Measurements from ENCODE around the gene PLEKHM1. TPM values are rescaled to one million over a fixed set of nuclear protein-coding genes. Genes with fewer than 3 reads are reported as not detected.
A peak's percentile ranks its signal among the peaks of the same experiment; 100 is the strongest.

PLEKHM1 gene
- polyA plus RNA-seq, 3 donors = 12.8 to 41.5 (median 15.0) TPM

GRCh38 chr17:45425984-45426413 is 64.5 kb downstream of the PLEKHM1 start:
- Mint-ChIP-seq H3K27ac (peak overlapping the region in 4 of 7 donors; percentile 18 to 63 (median 30)), H3K36me3 (peaks cover 46 to 64% of the 10 kb centered on the region in 2 donors), H3K27me3 (ENCODE audit: low read depth in 3 of 3) (peaks cover 0 to 1% (median 0%) of the 10 kb centered on the region in 3 donors), H3K4me1 (peaks cover 61% of the 10 kb centered on the region), H3K9me3 (no peaks in the 10 kb centered on the region), H3K4me3 (no peak overlapping the region)
- Histone ChIP-seq H3K4me1 (ENCODE audit: control insufficient read depth in 1 of 2, insufficient read depth in 2 of 2, low read length in 2 of 2) (peaks cover 58 to 67% of the 10 kb centered on the region in 2 donors), H4K20me1 (ENCODE audit: insufficient read depth, low read length) (peaks cover 85% of the 10 kb centered on the region), H3K27me3 (ENCODE audit: control insufficient read depth in 2 of 2, insufficient read depth in 2 of 2, low read length in 2 of 2) (no peaks in the 10 kb centered on the region), H3K79me2 (ENCODE audit: insufficient read depth, low read length) (peaks cover 76% of the 10 kb centered on the region), H2AFZ (ENCODE audit: insufficient read depth, low read depth, low read length, poor library complexity, severe bottlenecking) (no peak overlapping the region), H3K4me2 (replicated peaks; ENCODE audit: extremely low read depth, low read length, poor library complexity, severe bottlenecking) (peak overlapping the region; percentile 52), H3K36me3 (replicated peaks in 1 of 2; ENCODE audit: control insufficient read depth in 1 of 2, insufficient read depth in 2 of 2, low read length in 2 of 2) (peaks cover 10 to 38% of the 10 kb centered on the region in 2 donors), H3K9me3 (replicated peaks in 1 of 2; ENCODE audit: control insufficient read depth in 1 of 2, insufficient read depth in 1 of 2, low read length in 2 of 2) (no peaks in the 10 kb centered on the region), H3K4me3 (replicated peaks in 1 of 3; ENCODE audit: low read depth in 2 of 3, low read length in 3 of 3) (peak overlapping the region in 1 of 3 experiments; percentile 48), H3K27ac (ENCODE audit: low read depth in 1 of 2, low read length in 2 of 2) (peak overlapping the region; percentile 0 to 36), H3K9ac (ENCODE audit: insufficient read depth, low read length, poor library complexity, severe bottlenecking) (no peak overlapping the region)
- intact Hi-C loops (cut with micrococcal nuclease) = no loop called here
- TF ChIP-seq CTCF (IDR thresholded peaks at IDR 0.05) = peak; percentile 25
- DNase-seq = no peak
- 86% methylated on average over 3 of the region's 6 CpGs for WGBS (ENCODE audit: insufficient coverage)

GRCh38 chr17:45425125-45425983 is 65.2 kb downstream of the PLEKHM1 start:
- WGBS (ENCODE audit: insufficient coverage) = under 1% methylated on average over 13 of the region's 18 CpGs
- H3K4me3 ChIP-seq (replicated peaks in 1 of 3; ENCODE audit: low read depth in 2 of 3, low read length in 3 of 3) = peak overlapping the region in 1 of 3 experiments; percentile 48
- H2AFZ ChIP-seq (ENCODE audit: insufficient read depth, low read depth, low read length, poor library complexity, severe bottlenecking) = no peak overlapping the region
- H3K4me1 ChIP-seq (ENCODE audit: control insufficient read depth in 1 of 2, insufficient read depth in 2 of 2, low read length in 2 of 2) = peaks cover 52 to 61% of the 10 kb centered on the region in 2 donors
- DNase-seq = peak; percentile 36 to 45 (median 41)
- peaks cover 0 to 1% (median 0%) of the 10 kb centered on the region in 3 donors for H3K27me3 Mint-ChIP-seq (ENCODE audit: low read depth in 3 of 3)
- H3K4me1 Mint-ChIP-seq = peaks cover 55% of the 10 kb centered on the region
- peak overlapping the region; percentile 52 for H3K4me2 ChIP-seq (replicated peaks; ENCODE audit: extremely low read depth, low read length, poor library complexity, severe bottlenecking)
- H3K9me3 Mint-ChIP-seq = no peaks in the 10 kb centered on the region
- H4K20me1 ChIP-seq (ENCODE audit: insufficient read depth, low read length) = peaks cover 81% of the 10 kb centered on the region
- no peaks in the 10 kb centered on the region for H3K27me3 ChIP-seq (ENCODE audit: control insufficient read depth in 2 of 2, insufficient read depth in 2 of 2, low read length in 2 of 2)
- intact Hi-C loops (cut with micrococcal nuclease) = no loop called here
- peaks cover 76% of the 10 kb centered on the region for H3K79me2 ChIP-seq (ENCODE audit: insufficient read depth, low read length)
- peak overlapping the region; percentile 9 to 36 for H3K27ac ChIP-seq (ENCODE audit: low read depth in 1 of 2, low read length in 2 of 2)
- H3K9me3 ChIP-seq (replicated peaks in 1 of 2; ENCODE audit: control insufficient read depth in 1 of 2, insufficient read depth in 1 of 2, low read length in 2 of 2) = no peaks in the 10 kb centered on the region
- no peak overlapping the region for H3K9ac ChIP-seq (ENCODE audit: insufficient read depth, low read length, poor library complexity, severe bottlenecking)
- TF ChIP-seq CTCF (IDR thresholded peaks at IDR 0.05) = peak; percentile 54
- peaks cover 48 to 65% of the 10 kb centered on the region in 2 donors for H3K36me3 Mint-ChIP-seq
- H3K36me3 ChIP-seq (replicated peaks in 1 of 2; ENCODE audit: control insufficient read depth in 1 of 2, insufficient read depth in 2 of 2, low read length in 2 of 2) = peaks cover 10 to 44% of the 10 kb centered on the region in 2 donors
- peak overlapping the region in 6 of 7 donors; percentile 33 to 86 (median 52) for H3K27ac Mint-ChIP-seq
- peak overlapping the region; percentile 27 to 55 for H3K4me3 Mint-ChIP-seq

Data from CD14-positive monocyte (primary cell).